HFFc6 (cell line): ENCODE measurements around the gene FHDC1. TPM values are rescaled to one million over a fixed set of nuclear protein-coding genes. Genes with fewer than 3 reads are reported as not detected.

ENCODE experiments used
- DNase-seq: peaks from one replicate; pipeline ENCODE4 v3.0.0-alpha.2; 2018
- H3K27ac Mint-ChIP-seq: 2 replicates; pipeline ENCODE4 v1.8.0; 2020; ENCODE audit warnings: mild to moderate bottlenecking, mixed read lengths
- H3K27me3 Mint-ChIP-seq: 2 replicates; pipeline ENCODE4 v1.8.0; 2021; ENCODE audit warnings: mild to moderate bottlenecking, moderate library complexity, mixed read lengths; ENCODE audit not compliant: insufficient read depth
- H3K36me3 Mint-ChIP-seq: 2 replicates; pipeline ENCODE4 v1.8.0; 2021; ENCODE audit warnings: low read depth, mixed read lengths
- H3K4me1 Mint-ChIP-seq: 2 replicates; pipeline ENCODE4 v1.8.0; 2020; ENCODE audit warnings: low read depth, mixed read lengths
- H3K4me3 Mint-ChIP-seq: 2 replicates; pipeline ENCODE4 v1.8.0; 2020; ENCODE audit warnings: mild to moderate bottlenecking, moderate library complexity, mixed read lengths
- H3K9me3 Mint-ChIP-seq: 2 replicates; pipeline ENCODE4 v1.8.0; 2020; ENCODE audit warnings: mild to moderate bottlenecking, mixed read lengths
- CTCF ChIP-seq: fragments of 200-600 bp; sonication (generic); IDR thresholded peaks from 2 replicates; pipeline ENCODE4 v1.5.0; 2021; ENCODE audit warnings: antibody characterized with exemption, mild to moderate bottlenecking
- total RNA-seq, 6 experiments: library from RNA; stranded (reverse); fragmentation: NEBNext Ultra II Directional; extraction: Animal tissue kit (Norgen Biotek cat#: 25700); gene quantifications; 2 replicates in 1 of 6; 3 replicates in 5 of 6; pipeline ENCODE4 v1.2.3, GENCODE V29; 2021

Gene FHDC1
- total RNA-seq, 6 experiments from 2014 or later = 0.19 to 0.66 (median 0.28) TPM

GRCh38 chr4:153028535-153028934 is 92.4 kb downstream of the FHDC1 start:
- Mint-ChIP-seq H3K9me3 (peaks cover 22% of the 10 kb centered on the region), H3K27ac (no peak overlapping the region), H3K4me1 (peaks cover 5% of the 10 kb centered on the region), H3K4me3 (no peak overlapping the region), H3K36me3 (peaks cover 6% of the 10 kb centered on the region), H3K27me3 (peaks cover 32% of the 10 kb centered on the region)
- no peak for TF ChIP-seq CTCF
- DNase-seq = no peak

Other genes with a start within 250 kb of the FHDC1 start
- gene TIGD4, start 156.6 kb upstream of the FHDC1 start, total RNA-seq = under 1 TPM in 2 of 6 experiments, not detected in 4; 0.07 to 0.08 TPM
- 10 to 100 TPM; 34.8 to 44.3 (median 37.7) TPM for gene ARFIP1, start 156.4 kb upstream of the FHDC1 start, total RNA-seq